Anterior cingulate cortex (tissue), 58 donors: ENCODE results near the gene MOXD1.
A peak's percentile ranks its signal among the peaks of the same experiment; 100 is the strongest.

Experiments used
- DNase-seq, 58 donors: peaks; one replicate each; lab custom pipeline; 2025; lab: John Stamatoyannopoulos, UW

The MOXD1 gene

GRCh38 chr6:132401618-132402285 is 477 bp upstream of the MOXD1 start:
- no peak for DNase-seq

DNA sequence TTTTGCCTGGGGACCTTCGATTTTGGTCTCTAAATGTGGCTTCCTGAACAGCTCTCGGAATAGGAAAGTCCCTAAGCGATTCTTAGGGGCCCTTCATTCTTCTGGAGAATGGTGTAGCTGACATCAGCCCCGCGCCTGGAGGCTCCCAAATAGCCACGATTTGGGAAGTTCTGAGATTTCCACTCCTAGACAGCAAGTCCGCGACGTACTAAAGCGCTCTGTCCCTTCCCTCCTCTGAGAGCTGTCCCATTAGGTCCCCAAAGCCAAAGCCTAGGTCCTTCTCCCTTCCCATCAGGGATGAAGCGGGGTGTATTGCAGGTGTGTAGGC is 756 bp downstream of the MOXD1 start:
- no peak for DNase-seq

DNA sequence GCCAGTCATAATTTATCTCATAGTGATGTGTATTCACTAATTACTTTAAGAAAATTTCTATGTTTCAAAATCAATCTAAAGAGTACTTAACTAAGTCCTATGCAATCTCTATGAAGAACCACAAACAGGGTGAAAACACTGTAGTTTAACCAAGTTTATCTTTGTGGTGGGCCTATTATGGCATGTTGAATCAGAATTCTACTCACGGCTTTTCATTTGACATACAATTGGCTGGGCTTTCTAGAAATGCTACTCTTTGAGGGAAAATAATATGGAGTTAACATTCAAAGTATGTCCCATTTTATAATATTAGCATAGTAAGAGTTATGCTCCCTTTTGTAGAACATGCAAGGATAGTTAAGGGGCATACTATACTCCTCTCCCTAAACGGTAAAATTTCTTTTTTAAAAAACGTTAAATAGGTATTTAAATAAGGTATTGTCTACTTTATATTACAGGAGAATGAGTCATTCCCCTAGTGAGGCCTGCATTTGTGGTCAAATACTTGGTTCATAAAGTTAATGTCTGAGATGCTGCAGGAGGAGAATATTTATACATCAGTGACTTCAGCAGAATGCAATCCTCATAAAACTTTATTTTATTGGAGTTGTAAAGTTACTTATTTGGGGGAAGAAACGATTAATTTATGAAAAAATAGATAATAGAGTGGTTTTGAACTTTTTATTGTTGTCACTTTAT is 1.8 kb downstream of the MOXD1 start:
- no peak for DNase-seq

GRCh38 chr6:132395015-132395597 is 6.2 kb downstream of the MOXD1 start:
- DNase-seq: no peak

DNA sequence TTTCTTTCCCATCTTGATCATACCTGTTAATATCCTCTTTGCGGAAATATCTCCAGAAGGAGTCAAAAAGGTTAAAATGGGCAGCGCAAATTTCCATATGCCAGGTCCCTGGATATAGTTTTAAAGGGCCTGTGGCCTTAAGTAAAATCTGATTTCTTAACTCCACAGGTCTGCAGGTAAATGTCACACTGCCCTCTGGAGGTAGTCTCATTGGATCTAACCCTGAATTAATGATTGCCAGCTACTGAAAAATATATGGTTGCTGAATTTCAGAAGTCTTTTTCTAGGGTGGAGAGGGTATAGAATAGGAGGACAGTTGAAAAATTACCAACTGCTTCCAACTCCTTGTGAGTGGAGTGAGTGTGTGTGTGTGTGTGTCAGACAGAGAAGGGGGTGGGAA is 8.5 kb downstream of the MOXD1 start:
- DNase-seq: no peak

DNA sequence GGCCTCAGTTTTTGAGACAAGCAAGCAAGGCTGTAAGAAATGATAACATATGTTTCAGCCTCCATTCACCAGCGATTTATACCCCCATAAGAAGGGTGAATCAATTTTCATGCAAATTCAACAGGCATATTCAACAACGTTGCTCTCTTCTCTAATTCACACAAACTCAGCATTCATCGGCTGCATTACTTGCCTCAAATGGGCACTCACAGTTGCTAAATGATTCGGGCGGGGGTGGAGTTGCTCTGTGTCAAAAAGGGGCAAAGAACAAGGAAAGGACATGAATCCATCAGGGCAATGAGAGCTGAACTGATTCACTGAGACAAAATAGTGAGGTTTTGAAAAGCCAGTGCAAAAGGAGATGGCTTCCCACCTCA is 9.0 kb downstream of the MOXD1 start:
- no peak for DNase-seq

DNA sequence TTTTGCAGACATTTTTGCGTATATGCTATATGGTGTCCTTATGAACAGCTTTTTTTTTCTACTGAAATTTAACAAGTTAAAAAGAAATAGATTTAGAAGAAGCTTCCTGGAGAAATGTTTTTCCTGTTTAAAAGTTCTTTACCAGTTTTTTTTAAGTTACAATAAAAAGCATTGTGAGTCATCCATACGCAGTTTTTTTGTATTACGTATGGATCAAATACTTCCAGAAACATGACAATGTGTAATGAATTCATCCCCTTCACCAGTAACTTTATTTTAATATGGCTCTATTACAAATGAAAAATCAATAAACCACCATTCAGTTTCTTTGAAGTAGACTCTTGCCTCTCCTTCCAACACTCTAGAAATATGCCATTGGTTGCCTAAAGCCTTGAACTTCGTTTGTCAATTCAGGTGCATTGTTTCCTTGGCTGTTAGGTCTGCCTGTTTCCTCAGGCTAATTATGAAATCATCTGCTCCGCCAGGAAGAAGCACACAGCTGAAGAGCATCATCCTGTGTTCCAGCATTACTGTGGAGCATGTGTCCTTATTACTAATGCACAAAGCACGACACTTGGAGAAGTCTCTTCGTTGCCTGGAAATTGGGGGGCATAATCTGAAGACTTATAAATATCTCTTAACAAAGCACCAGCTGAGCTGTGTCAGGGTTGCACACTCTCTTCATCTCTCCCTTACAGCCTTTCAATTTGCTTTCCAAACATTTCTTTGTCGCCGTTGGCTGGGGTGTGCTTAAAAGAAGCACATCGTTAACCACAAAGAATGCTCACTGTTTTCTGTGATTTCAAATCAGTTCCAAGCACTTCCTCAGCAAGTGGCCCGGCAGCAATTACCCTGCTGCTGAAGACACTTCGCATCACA is 9.6 kb downstream of the MOXD1 start:
- DNase-seq: peak in 5 of 58 donors; percentile 3 to 18 (median 9)

GRCh38 chr6:132390451-132390850 is 10.8 kb downstream of the MOXD1 start:
- DNase-seq: no peak

- DNase-seq: no peak
Observed at GRCh38 chr6:132390017-132390416, 11.3 kb downstream of the MOXD1 start.

- DNase-seq: no peak
Observed at GRCh38 chr6:132388291-132388690, 13.0 kb downstream of the MOXD1 start.

- no peak for DNase-seq
Observed at GRCh38 chr6:132382630-132383175, 18.6 kb downstream of the MOXD1 start.

DNA sequence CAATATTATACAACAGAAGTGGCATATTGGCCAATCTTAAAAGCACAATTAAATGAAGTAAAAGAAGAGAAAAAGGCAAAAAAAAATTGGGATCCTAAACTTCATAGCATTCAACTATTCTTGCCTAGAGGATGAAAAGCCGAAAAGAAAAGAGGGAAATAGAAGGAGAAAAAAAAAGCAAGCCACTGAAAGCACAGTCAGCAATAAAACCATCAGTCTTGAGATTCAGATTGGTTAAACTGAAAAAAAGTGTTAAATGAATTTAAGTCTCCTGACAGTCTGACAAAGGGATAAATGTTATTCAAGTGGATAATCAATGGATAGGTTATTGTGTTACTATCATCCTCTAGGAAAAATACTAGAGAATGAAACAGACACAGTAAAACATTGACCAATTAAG is 19.9 kb downstream of the MOXD1 start:
- no peak for DNase-seq

DNA sequence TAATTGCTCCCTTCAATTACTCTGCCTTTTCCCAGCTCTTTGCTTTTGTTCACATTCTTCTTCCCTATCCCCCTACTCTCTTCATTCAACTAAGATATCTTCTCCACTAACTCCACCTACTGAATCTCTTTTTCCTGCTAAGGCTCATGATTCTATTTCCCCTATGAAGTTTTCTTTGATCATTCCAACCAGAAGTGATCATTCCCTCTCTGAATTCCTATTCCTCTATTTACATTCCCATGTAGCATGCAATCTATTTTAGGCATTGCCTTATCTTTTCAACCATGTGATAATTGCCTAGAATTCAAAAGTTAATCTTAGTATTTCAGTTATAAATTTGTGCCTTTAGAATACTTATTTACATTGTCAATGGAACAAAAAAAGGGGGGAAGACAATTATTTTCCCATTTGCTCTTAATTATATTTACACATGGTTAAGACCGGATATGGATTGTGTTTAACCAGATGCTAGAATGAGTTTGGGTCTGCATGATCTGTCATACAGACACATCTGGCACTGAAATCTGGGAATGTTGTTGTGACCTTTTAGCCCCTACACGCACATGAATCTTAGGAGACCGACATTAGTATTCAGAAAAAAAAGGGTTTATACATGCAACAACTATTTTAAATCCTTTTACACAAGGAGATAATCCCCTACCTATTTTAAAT is 20.8 kb downstream of the MOXD1 start:
- DNase-seq: no peak

DNA sequence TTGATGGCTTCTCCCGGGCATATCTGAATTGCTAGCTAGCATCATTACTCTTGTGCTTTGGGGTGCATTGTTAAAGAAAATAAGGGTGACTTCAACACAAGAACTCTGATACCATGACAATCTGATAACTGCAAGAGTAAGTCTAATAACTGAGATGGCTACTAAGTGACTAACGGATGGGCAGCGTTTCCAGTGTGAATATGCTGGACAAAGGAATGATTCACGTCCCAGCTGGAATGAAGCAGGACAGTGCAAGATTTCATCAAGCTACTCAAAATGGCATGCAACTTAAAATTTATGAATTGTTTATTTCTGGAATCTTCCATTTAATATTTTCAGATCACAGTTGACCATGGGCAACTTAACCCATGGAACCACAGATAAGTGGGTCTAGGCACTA is 31.7 kb downstream of the MOXD1 start:
- peak in 3 of 58 donors; percentile 1 to 14 (median 5) for DNase-seq

DNA sequence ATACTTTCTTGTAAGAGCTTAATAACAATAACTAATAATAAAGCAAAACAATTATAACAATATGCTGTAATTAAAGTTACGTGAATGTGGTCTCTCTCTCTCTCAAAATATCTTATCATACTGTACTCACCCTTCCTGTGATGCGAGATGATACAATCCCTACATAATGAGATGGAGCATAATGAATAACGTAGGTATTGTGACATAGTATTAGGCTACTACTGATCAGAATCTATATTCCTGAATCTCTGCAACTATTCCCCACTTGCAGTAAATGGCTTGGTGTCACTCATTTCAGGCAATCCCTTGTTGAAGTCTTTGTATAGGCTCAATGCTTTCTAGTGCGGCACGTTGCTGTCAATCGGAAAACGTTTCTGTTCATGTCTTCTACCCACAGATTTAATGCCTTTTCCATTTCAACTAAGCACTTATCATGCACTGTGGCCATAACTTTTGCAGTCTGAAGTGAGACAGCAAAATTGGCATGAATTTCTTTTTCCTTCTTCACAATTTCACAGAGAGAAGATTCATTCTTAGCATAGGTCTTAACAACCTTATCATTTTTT is 32.3 kb downstream of the MOXD1 start:
- no peak for DNase-seq

DNA sequence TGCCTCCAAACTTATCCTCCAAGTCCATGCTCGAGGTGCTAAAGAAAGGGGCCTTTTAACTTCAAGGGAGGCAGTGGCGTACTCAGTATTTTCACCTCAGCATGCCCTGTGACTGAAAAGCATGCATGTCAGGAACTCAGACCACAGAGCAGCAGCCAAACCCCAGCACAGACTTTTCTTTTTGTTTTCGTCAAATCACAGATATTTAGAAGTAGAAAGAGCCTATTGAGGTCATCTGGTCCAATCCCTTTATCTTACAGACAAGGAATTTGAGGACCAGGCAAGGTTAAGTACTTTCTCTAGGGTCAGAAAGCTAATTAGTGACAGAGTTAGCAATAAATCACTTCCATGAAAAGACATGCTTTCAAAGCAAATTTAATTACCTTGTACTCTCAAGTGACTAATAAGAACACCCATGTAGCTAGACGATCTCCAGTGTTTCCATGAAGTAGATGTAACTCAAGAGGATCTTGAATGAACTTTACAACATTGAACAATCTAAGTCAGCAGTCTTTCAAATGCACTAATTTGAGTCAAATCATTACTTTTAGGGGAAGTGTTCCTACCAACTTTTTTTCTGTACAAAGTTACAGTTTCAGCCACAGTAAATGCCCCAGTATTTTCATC is 35.9 kb downstream of the MOXD1 start:
- DNase-seq: no peak

DNA sequence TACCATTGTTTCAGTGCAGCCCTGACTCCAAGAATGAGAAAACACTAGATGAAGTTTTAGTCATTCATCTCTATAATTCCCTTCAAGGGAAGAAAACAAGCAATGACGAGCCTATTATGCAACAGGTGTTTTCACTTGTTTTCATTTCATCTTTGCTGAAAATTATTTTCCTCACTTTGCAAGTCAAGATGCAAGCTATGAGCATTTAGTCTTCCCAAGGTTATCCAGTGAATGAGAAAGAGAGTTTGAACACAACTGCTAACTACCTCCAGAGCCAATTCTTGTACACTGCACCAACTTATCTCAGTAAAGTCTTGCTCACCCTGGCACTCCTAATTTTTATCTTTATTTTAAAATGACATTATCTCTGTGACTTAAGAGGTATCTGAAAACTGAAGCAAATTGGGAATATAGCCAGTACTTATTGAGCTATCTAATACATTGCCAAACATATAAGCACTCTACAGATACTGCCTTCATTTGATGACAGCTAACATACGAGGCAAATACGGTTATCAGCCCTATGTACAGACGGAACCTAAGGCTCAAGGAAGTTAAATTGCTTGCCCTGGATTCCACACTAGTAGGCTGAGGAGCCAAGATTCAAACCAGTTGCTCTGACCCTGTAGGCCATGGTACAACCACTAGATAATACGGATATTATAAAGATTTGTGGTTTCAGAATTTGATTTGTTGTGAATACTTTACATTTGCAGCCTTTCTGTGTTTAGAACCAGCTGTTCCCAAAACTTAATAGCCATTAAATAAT is 36.8 kb downstream of the MOXD1 start:
- no peak for DNase-seq

- DNase-seq: no peak
Observed at GRCh38 chr6:132362442-132363185, 38.7 kb downstream of the MOXD1 start.
